HCT116 (cell line): Measurements from ENCODE around the gene RBCK1. TPM values are rescaled to one million over a fixed set of nuclear protein-coding genes. Genes with fewer than 3 reads are reported as not detected.
A peak's percentile ranks its signal among the peaks of the same experiment; 100 is the strongest.

Experiments used
- ATAC-seq: fragments of 200-7000 bp; cut with Tn5 transposase; 2 replicates; pipeline ENCODE4 v1.9.1; 2020; ENCODE audit warnings: mild to moderate bottlenecking, moderate library complexity
- BruUV-seq: library from RNA; stranded (reverse); fragments of 400-500 nt; replicated peaks from 2 replicates; lab custom pipeline; 2021; lab: Mats Ljungman, UMichigan
- CTCF ChIA-PET: fragments of 300-600 bp; sonication (Branson Sonifier 250); formaldehyde crosslinking; loops from one replicate; lab custom pipeline; 2021; ENCODE audit warnings: antibody characterized with exemption; lab: Charles Lee
- POLR2A ChIA-PET: fragments of 300-600, 350-600 bp; sonication (Branson Sonifier 250); formaldehyde crosslinking; loops from one replicate; lab custom pipeline; 2021; ENCODE audit warnings: antibody characterized with exemption; lab: Charles Lee
- RAD21 ChIA-PET, 2 experiments: fragments of 300-600 bp; sonication (Branson Sonifier 250); formaldehyde crosslinking; loops; one replicate each; lab custom pipeline; 2023; ENCODE audit warnings: low total read pairs in 2 of 2; ENCODE audit not compliant: uncharacterized antibody in 2 of 2, unreplicated experiment in 2 of 2, low non-redundant PET in 1 of 2; lab: Charles Lee
- DNase-seq: peaks from one replicate; pipeline ENCODE4 v3.0.0-alpha.2; 2010; ENCODE audit warnings: low read depth, low spot score
- H2AFZ ChIP-seq: fragments of 200-600 bp; shearing (Covaris generic), sonication (generic); 2 replicates; pipeline ENCODE4 v1.6.1; 2017; ENCODE audit warnings: low read depth, mixed run types, mixed read lengths, antibody characterized with exemption, low read length; ENCODE audit not compliant: poor library complexity, severe bottlenecking
- H3K27ac ChIP-seq: 2 replicates; pipeline ENCODE4 v1.5.1; 2012; ENCODE audit warnings: low read depth, low read length
- H3K27me3 ChIP-seq: fragments of 200-600 bp; sonication (generic); 2 replicates; pipeline ENCODE4 v1.6.1; 2016; ENCODE audit warnings: mixed run types, low read length, mixed read lengths; ENCODE audit not compliant: insufficient read depth
- H3K36me3 ChIP-seq, 2 experiments: fragments of 200-500 bp in 1 of 2; fragments of 200-600 bp in 1 of 2; sonication (Bioruptor generic) in 1 of 2; sonication (generic) in 1 of 2; 2 replicates each; pipeline versions ENCODE4 v1.5.1 to v1.6.1; 2014 to 2016; ENCODE audit warnings: low read length in 2 of 2, inconsistent platforms in 1 of 2, mixed read lengths in 1 of 2, mixed run types in 1 of 2; ENCODE audit not compliant: insufficient read depth in 2 of 2, control insufficient read depth in 1 of 2
- H3K4me1 ChIP-seq, 2 experiments: fragments of 200-600 bp in 1 of 2; sonication (generic) in 1 of 2; 2 replicates each; pipeline versions ENCODE4 v1.5.1 to v1.6.1; 2012 to 2017; ENCODE audit warnings: low read length in 2 of 2, inconsistent platforms in 1 of 2, mild to moderate bottlenecking in 1 of 2, mixed read lengths in 1 of 2, mixed run types in 1 of 2, moderate library complexity in 1 of 2; ENCODE audit not compliant: insufficient read depth in 2 of 2, control insufficient read depth in 1 of 2
- H3K4me2 ChIP-seq: fragments of 200-600 bp; sonication (generic); 2 replicates; pipeline ENCODE4 v1.6.1; 2017; ENCODE audit warnings: mixed run types, low read length, mixed read lengths
- H3K4me3 ChIP-seq, 2 experiments: fragments of 200-600 bp in 1 of 2; sonication (generic) in 1 of 2; replicated peaks in 1 of 2; 2 replicates each; pipeline ENCODE4 v1.5.1; 2011 to 2016; ENCODE audit warnings: low read length in 2 of 2, control low read depth in 1 of 2, low read depth in 1 of 2, mild to moderate bottlenecking in 1 of 2, mixed read lengths in 1 of 2, mixed run types in 1 of 2
- H3K79me2 ChIP-seq: fragments of 200-600 bp; sonication (generic); 2 replicates; pipeline ENCODE4 v1.6.1; 2017; ENCODE audit warnings: mild to moderate bottlenecking, mixed run types, low read length, moderate library complexity, mixed read lengths; ENCODE audit not compliant: insufficient read depth
- H3K9ac ChIP-seq: fragments of 200-600 bp; sonication (generic); 2 replicates; pipeline ENCODE4 v1.6.1; 2016; ENCODE audit warnings: low read length, mixed read lengths
- H3K9me2 ChIP-seq: fragments of 200-600 bp; sonication (generic), shearing (Covaris generic); 2 replicates; pipeline ENCODE4 v1.6.1; 2017; ENCODE audit warnings: mixed run types, mild to moderate bottlenecking, moderate library complexity; ENCODE audit not compliant: insufficient read depth
- H3K9me3 ChIP-seq, 2 experiments: fragments of 200-500 bp in 1 of 2; fragments of 200-600 bp in 1 of 2; sonication (Bioruptor generic) in 1 of 2; sonication (generic) in 1 of 2; 2 replicates each; pipeline ENCODE4 v1.6.1; 2014 to 2017; ENCODE audit warnings: low read length in 2 of 2, mixed read lengths in 2 of 2, inconsistent platforms in 1 of 2, low read depth in 1 of 2, mild to moderate bottlenecking in 1 of 2, mixed run types in 1 of 2, moderate library complexity in 1 of 2; ENCODE audit not compliant: control insufficient read depth in 1 of 2, insufficient read depth in 1 of 2
- H4K20me1 ChIP-seq: fragments of 200-600 bp; sonication (generic), shearing (Covaris generic); 2 replicates; pipeline ENCODE4 v1.6.1; 2017; ENCODE audit warnings: mixed run types, mild to moderate bottlenecking, moderate library complexity; ENCODE audit not compliant: insufficient read depth
- ATF3 ChIP-seq: IDR thresholded peaks from 2 replicates; pipeline ENCODE4 v1.6.1; 2012
- CBX3 ChIP-seq: IDR thresholded peaks from 2 replicates; pipeline ENCODE4 v1.6.1; 2012; ENCODE audit warnings: low read depth
- CEBPB ChIP-seq: IDR thresholded peaks from 2 replicates; pipeline ENCODE4 v1.6.1; 2012; ENCODE audit warnings: low read depth
- EGR1 ChIP-seq: IDR thresholded peaks from 2 replicates; pipeline ENCODE4 v1.6.1; 2012; ENCODE audit warnings: low read depth
- EZH2 ChIP-seq: fragments of 200-600 bp; sonication (generic); IDR thresholded peaks from 2 replicates; pipeline ENCODE4 v1.6.1; 2017; ENCODE audit warnings: antibody characterized with exemption, mixed run types
- FOSL1 ChIP-seq: IDR thresholded peaks from 2 replicates; pipeline ENCODE4 v1.6.1; 2012; ENCODE audit warnings: low read depth
- JUND ChIP-seq: IDR thresholded peaks from 2 replicates; pipeline ENCODE4 v1.6.1; 2012
- MAX ChIP-seq: IDR thresholded peaks from 2 replicates; pipeline ENCODE4 v1.6.1; 2012
- POLR2AphosphoS5 ChIP-seq: IDR thresholded peaks from 2 replicates; pipeline ENCODE4 v1.6.1; 2011; ENCODE audit warnings: mild to moderate bottlenecking, low read depth, low read length, moderate library complexity
- RAD21 ChIP-seq: IDR thresholded peaks from 2 replicates; pipeline ENCODE4 v1.6.1; 2012; ENCODE audit warnings: low read depth, mild to moderate bottlenecking
- REST ChIP-seq: IDR thresholded peaks from 2 replicates; pipeline ENCODE4 v1.6.1; 2012; ENCODE audit warnings: low read depth
- SIN3A ChIP-seq: IDR thresholded peaks from 2 replicates; pipeline ENCODE4 v1.6.1; 2012; ENCODE audit warnings: low read depth
- SP1 ChIP-seq: IDR thresholded peaks from 2 replicates; pipeline ENCODE4 v1.6.1; 2012; ENCODE audit warnings: low read depth
- TCF7L2 ChIP-seq: IDR thresholded peaks from 2 replicates; pipeline ENCODE4 v1.7.0; 2011; ENCODE audit warnings: borderline replicate concordance, inconsistent platforms; ENCODE audit not compliant: insufficient read depth, insufficient read length; ENCODE audit errors: extremely low read depth
- YY1 ChIP-seq: IDR thresholded peaks from 2 replicates; pipeline ENCODE4 v1.6.1; 2011; ENCODE audit warnings: low read length, low read depth, moderate library complexity, mild to moderate bottlenecking; ENCODE audit not compliant: insufficient replicate concordance; ENCODE audit errors: extremely low read depth
- ZBTB33 ChIP-seq: IDR thresholded peaks from 2 replicates; pipeline ENCODE4 v1.6.1; 2011; ENCODE audit warnings: mild to moderate bottlenecking, low read length, moderate library complexity; ENCODE audit not compliant: insufficient replicate concordance; ENCODE audit errors: extremely low read depth
- ZNF274 ChIP-seq: fragments of 200-500 bp; sonication (Bioruptor generic); IDR thresholded peaks from 2 replicates; pipeline ENCODE4 v1.6.1; 2014; ENCODE audit warnings: mild to moderate bottlenecking, low read depth, low read length, inconsistent platforms
- intact Hi-C: fragments of 100-400 bp; cut with micrococcal nuclease; formaldehyde crosslinking; loops from 2 replicates; pipeline ENCODE4 v1.10.0; 2022
- total RNA-seq: library from RNA; stranded (reverse); gene quantifications from one replicate; pipeline ENCODE4 v1.2.1, GENCODE V29; 2021; ENCODE audit not compliant: unreplicated experiment

The RBCK1 gene
- total RNA-seq, 1 experiment from 2014 or later, result 180 TPM

GRCh38 chr20:366041-366718 lies 41.9 kb upstream of the RBCK1 start (continued):
- TF ChIP-seq ZBTB33, result no peak
- TF ChIP-seq SIN3A, result no peak
- TF ChIP-seq EGR1, result no peak
- TF ChIP-seq REST, result no peak

GRCh38 chr20:366719-367485 lies 41.2 kb upstream of the RBCK1 start:
- Histone ChIP-seq H3K27ac (peak overlapping the region; percentile 55), H2AFZ (peak overlapping the region; percentile 86), H3K4me3 (no peak overlapping the region), H3K9me2 (no peaks in the 10 kb centered on the region), H3K9me3 (no peaks in the 10 kb centered on the region), H3K27me3 (no peaks in the 10 kb centered on the region), H4K20me1 (no peaks in the 10 kb centered on the region), H3K9ac (peak overlapping the region; percentile 30), H3K79me2 (no peaks in the 10 kb centered on the region), H3K4me1 (peaks cover 87% of the 10 kb centered on the region in 2 experiments), H3K4me2 (peak overlapping the region; percentile 55), H3K36me3 (no peaks in the 10 kb centered on the region)
- DNase-seq (no peak), ATAC-seq (no peak)
- intact Hi-C loops, result no loop called here
- no TSS peak for BruUV-seq
- ChIA-PET CTCF (no interaction called here), POLR2A (interaction anchor here (1.1 to 29.0 kb wide), 6 partner anchors 10 to 177 kb away, joined by 4 to 779 read pairs (median 7); partner anchors contain the start of genes CSNK2A1, RBCK1 and TRIB3), RAD21 (no interaction called here)
- TF ChIP-seq CEBPB, result no peak
- no peak for TF ChIP-seq EGR1
- TF ChIP-seq RAD21, result no peak
- no peak for TF ChIP-seq POLR2AphosphoS5
- TF ChIP-seq TCF7L2, result no peak
- no peak for TF ChIP-seq ZNF274
- TF ChIP-seq SP1, result no peak
- no peak for TF ChIP-seq FOSL1
- no peak for TF ChIP-seq YY1
- TF ChIP-seq CBX3, result no peak
- no peak for TF ChIP-seq JUND
- no peak for TF ChIP-seq MAX
- TF ChIP-seq SIN3A, result no peak
- no peak for TF ChIP-seq EZH2
- no peak for TF ChIP-seq ATF3
